GM18508 (cell line): Measurements from ENCODE around the gene MPHOSPH8.
"Not testable (repeated sequence)": the region's sequence is repeated elsewhere in the genome, so short reads cannot be mapped to it uniquely, and the experiment has no call there.

Experiments used
- ATAC-seq: cut with Tn5 transposase; IDR thresholded peaks from one replicate; pipeline ENCODE4 v1.9.1; 2021; ENCODE audit warnings: moderate number of reproducible peaks; ENCODE audit not compliant: insufficient read depth, unreplicated experiment

The MPHOSPH8 gene

GRCh38 chr13:19622193-19622592 is 11.3 kb upstream of the MPHOSPH8 start:
- ATAC-seq, result no peak

- ATAC-seq, result no peak
Observed at GRCh38 chr13:19624265-19624664, 9.2 kb upstream of the MPHOSPH8 start.

GRCh38 chr13:19632915-19633478 is 462 bp upstream of the MPHOSPH8 start:
- ATAC-seq, result peak; percentile 22

GRCh38 chr13:19634256-19634740 is 839 bp downstream of the MPHOSPH8 start:
- no peak for ATAC-seq

GRCh38 chr13:19635926-19636325 is 2.5 kb downstream of the MPHOSPH8 start:
- not testable (repeated sequence) for ATAC-seq

- no peak for ATAC-seq
Observed at GRCh38 chr13:19643652-19644051, 10.2 kb downstream of the MPHOSPH8 start.

GRCh38 chr13:19645000-19645399 is 11.5 kb downstream of the MPHOSPH8 start:
- ATAC-seq, result no peak

- no peak for ATAC-seq
Observed at GRCh38 chr13:19646063-19646462, 12.6 kb downstream of the MPHOSPH8 start.

GRCh38 chr13:19650742-19651141 is 17.3 kb downstream of the MPHOSPH8 start:
- ATAC-seq, result no peak

GRCh38 chr13:19657872-19658591 is 24.6 kb downstream of the MPHOSPH8 start:
- ATAC-seq, result no peak

- ATAC-seq, result no peak
Observed at GRCh38 chr13:19658831-19659230, 25.4 kb downstream of the MPHOSPH8 start.

GRCh38 chr13:19661126-19661525 is 27.7 kb downstream of the MPHOSPH8 start:
- ATAC-seq, result no peak

GRCh38 chr13:19661561-19661960 is 28.1 kb downstream of the MPHOSPH8 start:
- ATAC-seq, result no peak

- no peak for ATAC-seq
Observed at GRCh38 chr13:19663416-19663979, 30.0 kb downstream of the MPHOSPH8 start.

GRCh38 chr13:19664481-19665230 is 31.2 kb downstream of the MPHOSPH8 start:
- ATAC-seq, result no peak

- ATAC-seq, result no peak
Observed at GRCh38 chr13:19665427-19665859, 32.0 kb downstream of the MPHOSPH8 start.

- ATAC-seq, result no peak
Observed at GRCh38 chr13:19668778-19669177, 35.3 kb downstream of the MPHOSPH8 start.

- no peak for ATAC-seq
Observed at GRCh38 chr13:19670147-19670546, 36.7 kb downstream of the MPHOSPH8 start.

GRCh38 chr13:19672990-19673389 is 39.5 kb downstream of the MPHOSPH8 start:
- ATAC-seq, result no peak

- no peak for ATAC-seq
Observed at GRCh38 chr13:19673473-19674430, 40.3 kb downstream of the MPHOSPH8 start.
